Measurements from ENCODE around the gene GNLY.
A peak's percentile ranks its signal among the peaks of the same experiment; 100 is the strongest.

Gene GNLY

DNA sequence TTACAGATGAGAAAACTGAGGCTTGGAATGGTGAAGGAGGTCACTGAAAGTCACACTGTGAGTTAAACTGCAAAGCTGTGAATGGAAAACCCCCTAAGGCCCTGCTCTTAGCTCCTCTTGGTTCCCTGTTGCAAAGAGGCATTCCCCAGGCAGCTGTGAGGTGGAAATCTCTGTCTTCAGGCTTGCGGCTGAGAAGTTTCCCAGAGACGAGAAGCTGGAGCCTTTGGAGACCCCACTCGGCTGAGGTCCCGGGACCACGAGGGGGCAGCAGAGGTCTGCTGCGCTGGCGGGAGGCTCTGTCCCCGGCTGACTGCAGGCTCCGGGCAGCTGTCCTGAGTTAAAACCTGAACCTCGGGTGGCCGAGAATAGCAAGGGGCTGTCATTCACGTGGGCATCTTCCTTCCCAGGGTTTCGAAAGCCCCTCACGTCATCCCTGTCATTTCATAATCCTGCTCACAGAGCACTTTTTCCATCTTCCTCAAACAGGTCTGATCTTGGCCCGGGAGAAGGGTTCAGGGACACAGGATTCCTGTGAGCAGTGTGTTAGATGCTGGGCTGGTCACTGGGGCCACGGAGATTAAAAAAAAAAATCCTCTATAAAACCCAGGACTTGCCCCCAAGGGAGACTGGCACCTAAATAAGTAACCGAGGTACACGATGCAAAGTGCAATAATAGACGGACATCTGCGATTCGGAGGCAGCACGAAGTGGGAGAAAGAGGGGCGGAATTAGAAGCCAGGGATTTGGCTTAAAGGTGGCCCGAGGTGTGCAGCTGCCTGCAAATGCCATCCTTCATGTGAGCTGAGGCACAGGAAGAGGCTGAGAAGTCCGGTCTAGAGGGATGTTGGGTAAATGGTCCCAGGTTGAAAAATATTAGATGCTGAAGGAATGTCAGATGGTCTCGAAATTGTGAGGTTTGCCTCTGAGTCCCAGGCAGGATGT, 35.0 kb downstream of the GNLY start:
- DNase-seq (ENCODE audit: low spot score), result peak; percentile 91

DNA sequence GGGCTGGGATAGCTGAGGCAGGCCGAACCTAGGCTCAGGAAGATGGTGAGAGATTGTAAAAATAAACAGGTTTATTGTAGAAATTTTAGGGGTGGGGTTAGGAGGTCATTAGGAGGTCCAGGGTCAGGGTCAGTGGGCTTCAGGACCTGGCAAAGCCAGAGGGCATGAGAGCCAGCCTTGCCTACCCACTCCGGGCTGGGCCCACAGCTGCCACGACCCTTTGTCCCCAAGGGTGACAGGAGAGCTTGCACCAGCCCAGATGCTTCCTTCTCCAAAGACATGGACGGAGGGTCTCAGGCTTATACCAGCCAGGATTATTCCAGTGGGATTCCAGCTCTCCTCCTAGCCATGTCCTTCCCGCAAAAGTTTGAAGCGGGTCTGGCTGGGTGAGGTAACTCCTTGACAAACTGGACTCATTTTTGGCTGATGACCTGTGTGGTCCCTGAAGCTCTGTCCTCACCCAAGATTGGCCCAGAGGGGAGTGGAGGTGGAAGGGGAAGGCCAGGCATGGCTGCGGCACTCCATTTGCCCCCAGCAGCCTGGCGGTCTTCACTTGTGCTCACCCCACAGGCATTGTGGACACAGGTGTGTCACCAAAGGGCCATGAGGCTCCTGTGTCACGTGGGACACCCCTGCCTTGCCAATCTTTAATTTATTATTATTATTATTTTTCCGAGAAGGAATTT, 35.8 kb downstream of the GNLY start:
- DNase-seq (ENCODE audit: low spot score), result no peak

DNA sequence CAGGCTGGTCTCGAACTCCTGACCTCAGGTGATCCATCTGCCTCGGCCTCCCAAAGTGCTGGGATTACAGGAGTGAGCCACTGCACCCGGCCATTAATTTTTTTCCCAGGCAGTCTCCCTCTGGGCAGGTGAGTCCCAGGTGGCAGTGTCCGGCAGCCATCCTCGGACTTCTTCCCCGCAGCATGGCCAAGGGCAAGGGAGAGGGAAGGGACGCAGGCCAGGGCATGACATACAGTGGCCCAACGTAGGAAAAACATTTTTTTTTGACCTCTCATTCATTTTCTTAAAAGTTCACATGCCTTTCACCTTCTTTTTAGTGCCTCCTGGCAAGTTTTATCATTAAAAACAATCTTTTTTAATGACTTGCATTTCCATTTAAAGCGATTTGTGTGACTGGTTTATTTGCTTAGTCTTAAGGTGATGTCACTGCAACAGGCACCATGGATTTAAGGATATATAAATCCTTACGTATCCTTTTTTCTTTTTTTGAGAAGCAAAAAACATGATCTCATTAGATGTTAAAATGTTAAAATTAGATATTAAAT, 36.6 kb downstream of the GNLY start:
- no peak for DNase-seq (ENCODE audit: low spot score)

DNA sequence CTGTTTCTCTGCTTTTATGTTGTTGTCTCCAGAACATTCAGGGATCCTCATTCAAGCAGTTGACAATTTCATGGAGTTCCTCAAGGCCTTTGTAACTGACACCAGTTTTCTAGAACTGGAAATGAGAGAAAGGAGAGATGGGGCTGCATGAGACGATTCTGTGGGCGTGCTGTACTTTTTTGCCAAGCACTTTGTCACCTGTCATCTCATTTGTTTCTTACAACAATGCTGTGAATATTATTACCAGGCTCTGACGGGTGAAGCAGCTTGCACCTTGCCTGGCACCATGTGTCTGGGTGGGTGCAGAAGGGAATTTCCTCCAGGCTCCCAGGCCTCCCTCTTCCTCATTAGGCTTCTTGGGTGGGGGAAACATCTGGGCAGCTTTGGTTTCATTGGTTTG, 37.4 kb downstream of the GNLY start:
- DNase-seq (ENCODE audit: low spot score), result no peak

DNA sequence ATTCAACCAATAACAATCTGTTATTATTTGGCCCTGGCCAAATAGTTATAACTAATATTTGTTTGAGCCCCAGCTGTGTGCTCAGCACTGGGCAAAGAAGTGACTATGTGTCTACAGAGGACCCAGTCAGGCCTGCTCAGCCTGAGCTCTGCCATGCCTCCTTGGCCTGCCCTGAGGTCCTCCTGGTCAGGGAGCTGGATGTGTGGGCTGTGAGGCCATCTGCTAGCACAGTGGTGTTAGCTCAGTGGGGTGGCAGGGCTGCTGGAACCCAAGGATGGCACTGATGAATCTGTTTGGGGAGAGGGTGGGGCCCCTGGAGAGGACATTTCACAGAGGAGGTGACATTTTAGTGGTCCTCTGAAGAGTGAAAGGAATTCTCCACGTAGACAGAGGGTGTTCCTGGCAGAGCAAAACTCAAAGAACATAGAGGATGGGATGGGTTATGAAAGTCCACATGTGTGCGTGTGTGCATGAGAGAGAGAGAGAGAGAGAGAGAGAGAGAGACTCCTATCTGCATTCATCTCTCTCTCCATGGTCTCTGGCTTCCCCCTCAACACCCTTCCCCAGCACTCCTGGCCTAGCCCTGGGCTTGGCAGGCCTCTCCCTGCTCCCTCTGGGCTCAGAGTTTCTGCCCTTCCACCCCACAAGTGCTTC, 38.4 kb downstream of the GNLY start:
- DNase-seq (ENCODE audit: low spot score), result no peak

DNA sequence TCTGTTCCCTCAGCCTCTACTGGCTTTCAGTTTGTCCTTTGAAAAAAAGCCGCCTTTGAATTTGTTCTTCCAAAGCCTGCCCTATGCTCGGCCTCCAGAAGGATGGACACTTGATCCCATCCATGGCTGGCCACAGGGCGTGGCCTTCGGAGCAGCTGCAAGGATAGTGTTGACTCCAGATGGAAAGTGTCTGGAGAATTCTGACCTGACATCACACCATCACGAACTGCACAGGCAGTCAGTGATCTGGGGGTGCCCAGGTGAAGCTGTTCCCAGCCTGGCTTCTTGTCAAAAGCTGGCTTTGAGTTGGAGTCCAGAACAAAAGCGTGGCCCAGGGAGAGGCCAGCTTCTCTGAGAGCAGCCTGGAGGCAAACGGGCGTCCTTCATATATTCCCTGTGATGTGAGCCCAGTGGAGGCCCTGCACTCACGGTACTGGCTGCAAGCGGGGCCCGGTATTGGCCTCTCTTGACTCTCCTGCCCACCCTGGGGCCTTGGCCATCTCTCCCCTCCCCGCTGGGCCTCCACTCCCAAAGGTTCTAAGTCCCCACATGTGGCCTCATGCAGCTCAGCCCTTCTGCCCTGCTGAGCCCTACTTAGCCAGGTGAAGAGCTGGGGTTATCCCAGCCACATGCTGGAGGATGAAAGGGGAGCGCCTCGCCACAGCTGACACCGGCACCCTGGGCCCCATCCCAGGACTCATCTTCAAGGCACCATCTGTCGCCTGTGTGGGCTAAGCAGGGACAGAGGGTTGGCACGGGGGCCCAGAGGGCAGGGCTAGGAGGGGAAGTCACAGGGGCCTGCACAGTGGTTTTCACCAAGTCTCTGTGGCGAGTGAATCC, 39.2 kb downstream of the GNLY start:
- no peak for DNase-seq (ENCODE audit: low spot score)

DNA sequence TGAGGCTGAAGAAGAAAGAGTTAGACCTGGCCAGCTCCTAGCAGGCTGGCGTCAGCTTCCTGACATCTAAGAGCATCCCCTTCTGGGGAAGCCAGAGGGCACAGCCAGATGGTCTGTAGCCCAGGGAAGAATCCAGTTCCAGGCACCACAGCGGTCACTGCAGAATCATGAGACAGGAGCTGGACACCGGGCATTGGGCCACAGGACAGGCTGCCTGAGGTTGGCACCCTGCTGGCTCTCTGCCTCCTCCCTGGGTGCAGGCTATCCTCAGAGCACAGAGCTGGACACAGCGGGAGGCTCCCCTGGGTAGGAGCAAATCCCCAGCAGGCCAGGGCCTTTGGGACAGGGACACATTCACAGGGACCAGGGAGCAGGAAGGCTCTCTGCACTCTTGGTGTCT, 39.9 kb downstream of the GNLY start:
- no peak for DNase-seq (ENCODE audit: low spot score)

DNA sequence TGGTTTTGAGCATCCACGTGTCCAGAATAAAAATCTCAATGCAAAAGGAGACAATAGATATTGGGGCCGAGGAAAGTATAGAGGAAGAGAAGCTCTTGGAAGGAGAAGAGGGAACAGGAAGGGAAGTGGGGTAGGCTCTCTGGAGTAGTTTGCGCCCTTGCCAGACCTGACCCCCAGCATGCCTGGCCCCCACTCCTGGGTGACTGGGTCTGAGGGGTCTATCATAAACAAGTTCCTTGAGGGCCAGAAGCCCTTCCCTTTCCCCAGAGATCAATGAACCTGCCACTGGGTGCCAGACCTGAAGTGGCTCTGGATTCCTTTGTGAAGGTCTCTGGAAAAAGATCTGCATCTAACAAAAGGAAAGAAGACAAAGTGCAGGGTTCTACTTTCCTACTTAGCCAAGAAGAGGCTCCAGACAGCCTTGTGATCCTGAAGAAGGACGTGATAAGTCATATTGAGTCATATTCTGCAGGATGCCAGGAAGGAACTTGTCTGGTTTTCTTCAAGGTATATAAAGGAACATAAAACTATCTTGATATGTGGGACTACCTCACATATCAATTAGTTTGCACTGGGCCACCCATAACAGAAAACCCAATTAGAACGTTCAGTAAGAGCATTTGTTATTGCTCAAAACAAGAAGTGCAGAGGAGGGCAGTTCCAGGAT, 40.9 kb downstream of the GNLY start:
- no peak for DNase-seq (ENCODE audit: low spot score)

DNA sequence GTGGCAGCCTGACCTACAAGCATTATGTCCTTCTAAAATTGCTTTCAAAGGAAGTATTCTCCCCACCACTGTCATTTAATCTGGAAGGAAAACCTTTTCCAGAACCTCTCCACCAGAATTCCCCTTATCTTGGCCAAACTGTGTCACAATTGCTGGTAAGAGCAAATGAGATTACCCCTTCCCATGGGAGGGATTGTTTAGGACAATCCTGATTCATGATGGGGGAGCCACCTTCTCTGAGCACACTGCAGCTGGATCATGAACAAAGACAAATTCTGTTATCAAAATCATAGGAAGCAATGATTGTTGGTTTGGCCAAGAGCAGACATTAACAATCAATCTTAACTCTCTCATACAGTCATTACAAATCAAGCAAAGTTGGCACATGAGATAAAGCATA, 41.5 kb downstream of the GNLY start:
- DNase-seq (ENCODE audit: low spot score), result no peak

DNA sequence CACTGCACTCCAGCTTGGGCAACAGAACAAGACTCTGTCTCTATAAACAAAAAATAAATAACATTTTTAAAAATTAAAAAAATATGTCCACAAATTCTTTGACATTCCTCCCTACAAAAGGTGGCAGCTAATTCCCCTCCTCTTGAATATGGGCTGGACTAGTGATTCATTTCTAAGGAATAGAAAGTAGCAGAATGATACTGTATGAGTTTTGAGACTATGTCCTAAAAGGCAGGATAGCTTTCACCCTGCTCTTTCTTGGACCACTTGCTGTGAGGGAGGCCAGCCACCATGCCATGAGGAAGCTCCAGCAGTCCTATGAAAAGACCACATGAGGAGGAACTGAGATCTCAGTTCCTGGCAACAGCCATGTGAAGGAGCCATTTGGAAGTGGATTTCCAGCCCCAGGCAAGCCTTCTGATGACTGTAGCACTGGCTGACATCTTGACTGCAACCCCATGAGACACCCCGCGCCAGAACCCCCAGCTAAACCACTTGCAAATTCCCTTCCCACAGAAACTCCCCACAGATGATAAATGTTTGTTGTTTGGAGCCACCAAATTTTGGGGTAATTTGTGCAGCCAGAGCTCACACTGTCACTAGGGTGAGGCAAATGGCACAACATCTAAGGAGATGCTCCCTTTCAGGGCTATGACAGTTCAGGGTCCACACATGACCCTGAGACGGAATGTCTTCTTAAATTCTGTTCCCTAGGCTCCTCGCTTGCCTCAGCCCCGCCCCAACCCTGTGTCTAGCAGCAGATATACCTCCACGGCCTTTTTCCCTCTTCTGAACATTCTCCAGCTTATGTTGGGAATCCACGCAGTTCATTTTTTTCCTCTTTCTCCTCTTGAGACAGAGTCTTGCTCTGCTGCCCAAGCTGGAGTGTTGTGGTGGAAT, 42.5 kb downstream of the GNLY start:
- DNase-seq (ENCODE audit: low spot score), result no peak

DNA sequence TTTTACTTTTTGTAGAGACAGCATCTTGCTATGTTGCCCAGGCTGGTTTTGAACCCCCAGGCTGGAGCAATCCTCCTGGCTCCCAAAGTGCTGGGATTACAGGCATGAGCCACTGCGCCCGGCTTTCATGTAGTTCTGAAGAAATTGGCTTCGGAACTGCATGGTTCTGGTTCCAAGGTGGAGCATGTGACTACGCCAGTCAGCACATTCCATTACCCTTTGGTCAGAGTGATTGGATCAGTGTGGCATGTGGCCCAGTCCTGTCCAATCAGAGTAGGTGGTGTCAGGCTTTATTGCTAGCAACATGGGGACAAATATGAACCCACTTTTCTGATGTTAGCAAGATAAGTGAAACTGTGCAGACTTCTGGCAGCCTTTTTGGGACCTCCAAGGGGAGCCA, 43.3 kb downstream of the GNLY start:
- DNase-seq (ENCODE audit: low spot score), result peak; percentile 84

DNA sequence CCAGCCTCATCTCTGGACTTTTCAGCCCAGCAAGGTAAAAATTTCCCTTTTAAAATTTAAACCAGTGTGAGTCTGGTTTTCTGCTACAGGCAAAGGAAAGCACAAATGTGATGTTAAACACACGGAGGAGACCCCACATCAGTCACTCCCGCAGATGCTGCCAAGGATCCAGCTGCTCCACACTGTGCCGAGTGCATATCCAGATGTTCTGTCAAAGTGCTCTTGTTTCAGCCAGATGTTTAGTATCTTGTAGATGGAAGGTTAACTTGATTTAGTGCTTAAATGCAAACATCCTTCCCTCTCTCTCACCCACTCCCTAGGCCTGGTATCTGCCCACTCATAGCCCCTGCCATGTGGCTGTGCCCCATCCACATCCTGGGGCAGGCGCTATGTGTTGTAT, 43.8 kb downstream of the GNLY start:
- no peak for DNase-seq (ENCODE audit: low spot score)

DNA sequence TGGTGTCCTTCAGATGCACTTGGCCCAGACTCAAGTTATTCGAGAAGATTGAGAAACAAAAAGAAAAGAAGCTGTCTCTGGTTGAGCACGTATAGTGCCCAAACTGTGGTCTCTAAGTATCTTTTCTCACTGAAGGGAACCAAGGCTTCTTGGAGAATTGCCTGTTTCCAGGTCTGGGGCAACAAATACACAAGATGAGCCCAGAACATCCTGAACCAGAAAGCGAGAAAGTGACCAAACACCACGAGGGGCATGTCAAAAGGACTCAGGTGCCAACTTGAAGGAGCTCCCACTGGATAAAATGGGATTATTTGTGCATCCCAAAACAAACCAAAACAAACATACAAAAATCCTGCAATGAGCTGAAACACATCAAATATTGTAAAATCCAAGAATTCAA, 46.0 kb downstream of the GNLY start:
- DNase-seq (ENCODE audit: low spot score), result no peak

DNA sequence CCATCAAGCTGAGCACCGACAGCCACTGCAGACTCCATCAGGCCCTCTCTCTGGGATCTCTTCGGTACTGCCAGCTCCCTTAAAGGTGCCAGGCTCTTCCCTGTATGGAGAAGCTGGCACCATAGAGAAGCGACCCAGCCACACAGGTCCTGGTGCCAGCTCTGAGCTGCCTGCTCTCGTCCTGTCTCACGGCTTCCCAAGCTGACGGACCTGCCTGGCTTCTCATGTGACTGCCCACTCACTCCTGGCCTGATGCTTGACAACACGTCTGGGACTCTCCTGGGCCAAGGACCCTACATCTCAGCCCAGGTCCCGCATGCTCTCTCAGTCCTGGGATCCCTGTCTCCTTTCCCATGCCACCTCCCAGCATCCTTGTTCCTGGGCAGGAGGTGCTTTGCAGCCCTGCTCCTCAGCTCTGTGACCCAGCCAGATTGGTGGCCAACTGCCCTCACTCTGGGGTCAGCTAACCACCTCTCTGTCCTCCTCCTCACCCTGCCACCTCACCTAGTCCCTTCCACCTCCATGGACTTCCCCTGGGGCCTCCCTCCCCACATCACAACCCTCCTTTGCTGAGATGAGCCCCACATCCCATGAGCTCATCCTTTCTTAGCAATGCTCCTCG, 47.2 kb downstream of the GNLY start:
- no peak for DNase-seq (ENCODE audit: low spot score)

DNA sequence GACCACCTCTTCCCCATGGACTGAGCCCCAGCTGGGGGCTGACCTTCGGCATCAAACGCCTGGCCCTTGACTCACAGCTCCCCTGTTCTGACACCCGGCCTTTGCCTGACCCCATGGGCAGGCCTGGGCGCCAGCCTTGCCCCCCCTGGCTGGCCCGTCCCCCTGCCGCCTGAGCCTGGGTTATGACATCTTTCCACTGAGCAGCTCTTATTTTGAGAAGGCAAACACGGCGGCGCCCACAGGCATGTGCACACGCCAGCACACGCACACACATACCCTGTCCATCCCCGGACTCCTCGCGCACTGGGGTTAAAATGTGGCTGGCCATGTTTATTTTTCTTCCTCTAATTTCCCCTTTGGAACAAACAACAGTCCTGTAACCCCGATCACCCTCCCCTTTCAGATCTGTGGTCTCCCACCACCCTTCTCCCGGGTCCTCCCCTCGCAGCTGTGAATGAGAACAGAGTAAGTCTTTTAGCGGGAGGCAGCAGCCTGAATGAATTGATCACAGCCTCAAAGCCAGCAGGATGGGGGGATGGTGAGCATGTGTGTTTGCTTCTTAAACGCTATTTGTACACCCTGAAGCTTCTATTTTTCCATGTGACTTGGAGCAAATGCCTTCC, 47.8 kb downstream of the GNLY start:
- DNase-seq (ENCODE audit: low spot score), result peak; percentile 93

DNA sequence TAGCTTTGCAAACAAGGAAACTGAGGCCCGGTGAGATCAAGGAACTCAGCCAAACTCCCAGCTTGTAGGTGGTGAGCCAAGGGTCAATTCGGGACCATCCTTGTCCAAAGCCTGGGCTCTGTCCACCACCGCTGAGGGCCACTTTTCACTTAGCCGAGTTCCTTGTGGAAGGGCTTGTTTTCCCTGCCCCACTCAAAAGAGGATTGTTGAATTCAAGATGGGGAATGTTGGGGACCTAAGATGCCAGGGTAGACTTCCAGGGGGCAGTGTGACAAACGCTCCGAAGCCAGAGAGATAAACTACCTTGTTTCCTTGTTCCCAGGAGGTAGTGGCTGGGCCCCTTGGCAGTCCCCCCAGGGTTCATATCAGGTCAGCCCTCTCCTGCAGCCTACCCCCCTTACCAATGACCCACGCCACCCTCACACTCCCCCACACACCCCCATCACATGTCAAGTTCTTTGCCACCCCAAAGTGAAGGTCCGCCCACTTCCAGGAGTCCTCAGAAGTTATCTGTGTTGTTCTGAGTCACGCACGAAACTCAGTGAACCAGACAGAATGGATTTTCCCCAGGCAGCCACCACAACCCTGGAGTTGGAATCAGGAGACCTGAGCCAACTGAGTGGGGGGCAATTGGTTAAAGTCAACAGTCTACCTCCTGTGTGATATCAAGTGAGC, 49.3 kb downstream of the GNLY start:
- no peak for DNase-seq (ENCODE audit: low spot score)

DNA sequence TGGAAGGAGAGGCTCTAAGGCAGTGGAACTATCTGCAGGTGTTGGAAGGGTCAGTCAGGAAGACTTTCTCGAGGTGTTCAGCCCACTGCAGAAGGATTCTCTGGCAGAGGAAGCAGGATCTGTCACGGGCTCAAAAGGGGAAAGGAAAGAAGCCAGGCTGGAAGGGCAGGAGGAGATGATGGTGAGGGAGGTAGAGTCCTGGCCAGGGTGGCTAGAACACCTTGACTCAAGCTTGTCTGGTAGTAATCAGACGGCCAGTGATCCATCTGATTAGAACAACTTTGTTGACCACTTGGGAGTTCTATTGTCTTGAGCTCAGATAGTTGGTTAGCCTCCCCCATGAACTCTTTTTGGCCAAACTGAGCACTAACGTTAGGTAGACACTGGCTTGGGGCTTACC, 49.9 kb downstream of the GNLY start:
- DNase-seq (ENCODE audit: low spot score), result no peak

DNA sequence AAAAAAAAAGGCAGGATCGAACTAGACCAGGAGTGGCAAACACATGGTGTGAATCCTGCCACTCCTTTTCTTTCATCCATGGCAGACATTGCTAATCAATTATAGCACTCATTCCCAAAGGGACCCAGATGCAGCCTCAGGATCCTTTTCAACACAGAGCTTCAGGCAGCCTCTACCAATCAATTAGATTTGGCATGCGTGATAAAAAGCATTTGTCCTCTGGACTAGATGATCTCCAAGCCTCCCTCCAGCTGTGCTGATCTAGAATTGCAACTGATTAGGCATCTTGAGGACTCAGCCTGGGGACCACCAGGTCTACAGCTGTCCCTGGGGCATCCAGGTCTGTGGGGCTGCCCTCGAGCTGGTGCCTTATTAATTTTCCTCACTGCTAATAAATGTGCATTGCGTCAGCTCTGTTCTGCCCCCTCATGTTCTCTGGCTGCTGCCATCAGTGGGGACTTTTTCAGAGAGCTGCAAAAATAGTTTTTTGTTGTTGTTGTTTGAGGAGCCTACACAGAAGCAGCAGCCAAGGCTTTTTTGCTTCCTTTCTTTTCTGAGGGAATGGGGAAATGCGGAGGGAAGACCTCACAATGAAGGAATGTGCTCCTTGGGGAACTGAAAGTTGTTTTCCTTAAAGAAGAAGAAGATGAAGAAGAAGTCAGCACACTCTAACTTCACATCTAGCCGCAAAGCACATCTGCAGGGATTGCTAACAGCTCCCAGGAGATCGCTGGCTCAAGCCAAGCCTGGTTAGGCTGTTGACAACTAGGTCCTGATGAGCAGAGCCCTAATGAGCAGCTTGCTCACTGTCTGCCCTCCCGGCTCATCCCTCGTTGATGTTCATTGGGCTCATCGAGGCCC, 50.8 kb downstream of the GNLY start:
- DNase-seq (ENCODE audit: low spot score), result peak; percentile 63

Measured in hepatic stellate cell (primary cell).